HepG2 (cell line): Measurements from ENCODE around the gene MYRIP. TPM values are rescaled to one million over a fixed set of nuclear protein-coding genes. Genes with fewer than 3 reads are reported as not detected.
A peak's percentile ranks its signal among the peaks of the same experiment; 100 is the strongest.

Source experiments
- ARID2 ChIP-seq: sonication (generic); formaldehyde crosslinking; IDR thresholded peaks from 2 replicates; pipeline ENCODE4 v1.8.1; 2022; ENCODE audit warnings: mild to moderate bottlenecking, missing genetic modification reagents, borderline replicate concordance
- ATAD3A ChIP-seq: sonication (generic); formaldehyde crosslinking; IDR thresholded peaks from 2 replicates; pipeline ENCODE4 v1.4.0; 2020; ENCODE audit warnings: missing genetic modification reagents
- EED ChIP-seq: sonication (generic); formaldehyde crosslinking; IDR thresholded peaks from 2 replicates; pipeline ENCODE4 v1.5.0; 2020; ENCODE audit warnings: mild to moderate bottlenecking, missing genetic modification reagents
- LCORL ChIP-seq, 2 experiments: fragments of 450-650 bp in 1 of 2; sonication (generic) in 1 of 2; formaldehyde crosslinking in 1 of 2; IDR thresholded peaks; 2 replicates each; pipeline versions ENCODE4 v1.5.0 to v1.6.1; 2017 to 2020; ENCODE audit warnings: antibody characterized with exemption in 1 of 2, missing genetic modification reagents in 1 of 2
- MXI1 ChIP-seq: IDR thresholded peaks from 3 replicates; pipeline ENCODE4 v1.6.1; 2012; ENCODE audit warnings: low read depth, low read length, inconsistent platforms, borderline replicate concordance
- NCOA2 ChIP-seq: sonication (generic); formaldehyde crosslinking; IDR thresholded peaks from 2 replicates; pipeline ENCODE4 v1.8.0; 2022; ENCODE audit warnings: inconsistent platforms
- NFATC3 ChIP-seq: sonication (generic); formaldehyde crosslinking; IDR thresholded peaks from 2 replicates; pipeline ENCODE4 v1.5.1; 2020; ENCODE audit warnings: mild to moderate bottlenecking, missing genetic modification reagents
- NFRKB ChIP-seq: fragments of 450-650 bp; IDR thresholded peaks from 2 replicates; pipeline ENCODE4 v1.6.1; 2017
- ZFYVE20 ChIP-seq: sonication (generic); formaldehyde crosslinking; IDR thresholded peaks from 2 replicates; pipeline ENCODE4 v1.8.0; 2023; ENCODE audit warnings: low read depth, mild to moderate bottlenecking, moderate library complexity, missing genetic modification reagents, borderline replicate concordance
- ZMAT3 ChIP-seq: sonication (generic); formaldehyde crosslinking; conservative IDR thresholded peaks from 2 replicates; pipeline ENCODE4 v1.7.0; 2021; ENCODE audit warnings: missing genetic modification reagents
- ZNF121 ChIP-seq: sonication (generic); formaldehyde crosslinking; IDR thresholded peaks from 2 replicates; pipeline ENCODE4 v1.5.0; 2020; ENCODE audit warnings: mild to moderate bottlenecking, missing genetic modification reagents
- ZNF441 ChIP-seq: sonication (generic); formaldehyde crosslinking; IDR thresholded peaks from 2 replicates; pipeline ENCODE4 v1.7.0; 2021; ENCODE audit warnings: missing genetic modification reagents, borderline replicate concordance
- ZNF678 ChIP-seq: sonication (generic); formaldehyde crosslinking; IDR thresholded peaks from 2 replicates; pipeline ENCODE4 v1.4.0; 2020; ENCODE audit warnings: mild to moderate bottlenecking, missing genetic modification reagents
- ZNF878 ChIP-seq: sonication (generic); formaldehyde crosslinking; IDR thresholded peaks from 2 replicates; pipeline ENCODE4 v1.8.1; 2023; ENCODE audit warnings: mild to moderate bottlenecking, missing genetic modification reagents, moderate library complexity
- ZNF879 ChIP-seq: sonication (generic); formaldehyde crosslinking; IDR thresholded peaks from 2 replicates; pipeline ENCODE4 v1.8.1; 2023; ENCODE audit warnings: missing genetic modification reagents
- polyA plus RNA-seq, 8 experiments: library from polyadenylated mRNA; depleted of rRNA in 3 of 8; stranded (reverse) in 7 of 8; unstranded in 1 of 8; fragments of >200 nt; fragmentation: Illumina TruSeq in 4 of 8; extraction: Trizol in 4 of 8; gene quantifications; 2 replicates each; pipeline versions ENCODE4 v1.2.1 to v1.2.3, GENCODE V29; 2011 to 2016; ENCODE audit warnings: low read depth in 4 of 8, missing spikeins in 1 of 8, mixed read lengths in 1 of 8; ENCODE audit not compliant: insufficient read depth in 1 of 8
- total RNA-seq, 5 experiments: library from RNA; depleted of rRNA; stranded (reverse); fragments of >200 nt; fragmentation: Illumina TruSeq; extraction: Trizol; gene quantifications; 2 replicates each; pipeline ENCODE4 v1.2.3, GENCODE V29; 2016; ENCODE audit warnings: low read depth in 1 of 5
- TF ChIP-seq, protein P1 (sequence below): sonication (generic); formaldehyde crosslinking; IDR thresholded peaks from 2 replicates; pipeline ENCODE4 v1.4.0; 2020; ENCODE audit warnings: missing genetic modification reagents, borderline replicate concordance
- TF ChIP-seq, protein P2 (sequence below): sonication (generic); formaldehyde crosslinking; IDR thresholded peaks from 2 replicates; pipeline ENCODE4 v1.8.1; 2023; ENCODE audit warnings: mild to moderate bottlenecking, inconsistent platforms, moderate library complexity, missing genetic modification reagents, borderline replicate concordance
- TF ChIP-seq, protein P3 (sequence below): sonication (generic); formaldehyde crosslinking; IDR thresholded peaks from 2 replicates; pipeline ENCODE4 v1.8.1; 2023; ENCODE audit warnings: mild to moderate bottlenecking, missing genetic modification reagents
- TF ChIP-seq, protein P4 (sequence below): sonication (generic); formaldehyde crosslinking; IDR thresholded peaks from 2 replicates; pipeline ENCODE4 v1.9.0; 2021; ENCODE audit warnings: missing genetic modification reagents, mild to moderate bottlenecking, borderline replicate concordance
- TF ChIP-seq, protein P5 (sequence below): sonication (generic); formaldehyde crosslinking; IDR thresholded peaks from 2 replicates; pipeline ENCODE4 v1.9.0; 2021; ENCODE audit warnings: missing genetic modification reagents, mild to moderate bottlenecking, borderline replicate concordance

Gene MYRIP
- total and polyA plus RNA-seq, 2 of the 13 experiments (the other 11 are each of a cell fraction or from before 2014, with no cell fraction given), result 0.64 to 0.84 TPM

DNA sequence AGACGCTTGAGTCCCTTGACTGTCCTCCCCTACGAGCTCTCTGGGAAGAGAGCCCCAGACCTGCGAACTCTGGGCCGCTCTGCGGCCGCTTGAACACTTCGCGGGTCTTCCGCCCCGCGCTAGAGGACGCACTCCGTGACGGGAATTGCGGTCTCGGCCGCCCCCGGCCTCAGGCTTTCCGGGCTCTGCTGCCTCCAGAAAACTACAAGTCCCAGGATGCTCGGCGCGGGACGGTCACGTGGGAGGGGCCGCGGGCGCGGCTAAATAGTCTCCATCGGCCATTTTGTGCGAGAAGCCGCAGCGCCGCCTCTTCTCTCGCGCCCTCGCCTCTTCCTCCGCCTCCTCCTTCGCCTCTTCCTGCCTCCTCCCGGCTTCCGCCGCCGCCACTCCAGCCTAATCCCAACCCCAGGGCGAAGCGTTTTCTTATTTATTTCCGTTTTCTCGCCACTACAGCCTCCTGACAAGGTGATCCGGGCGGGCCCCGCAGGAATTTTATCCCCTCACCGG is 500.1 kb downstream of the MYRIP start, which contains the start of gene EIF1B (continued):
- TF ChIP-seq, protein P1, sequence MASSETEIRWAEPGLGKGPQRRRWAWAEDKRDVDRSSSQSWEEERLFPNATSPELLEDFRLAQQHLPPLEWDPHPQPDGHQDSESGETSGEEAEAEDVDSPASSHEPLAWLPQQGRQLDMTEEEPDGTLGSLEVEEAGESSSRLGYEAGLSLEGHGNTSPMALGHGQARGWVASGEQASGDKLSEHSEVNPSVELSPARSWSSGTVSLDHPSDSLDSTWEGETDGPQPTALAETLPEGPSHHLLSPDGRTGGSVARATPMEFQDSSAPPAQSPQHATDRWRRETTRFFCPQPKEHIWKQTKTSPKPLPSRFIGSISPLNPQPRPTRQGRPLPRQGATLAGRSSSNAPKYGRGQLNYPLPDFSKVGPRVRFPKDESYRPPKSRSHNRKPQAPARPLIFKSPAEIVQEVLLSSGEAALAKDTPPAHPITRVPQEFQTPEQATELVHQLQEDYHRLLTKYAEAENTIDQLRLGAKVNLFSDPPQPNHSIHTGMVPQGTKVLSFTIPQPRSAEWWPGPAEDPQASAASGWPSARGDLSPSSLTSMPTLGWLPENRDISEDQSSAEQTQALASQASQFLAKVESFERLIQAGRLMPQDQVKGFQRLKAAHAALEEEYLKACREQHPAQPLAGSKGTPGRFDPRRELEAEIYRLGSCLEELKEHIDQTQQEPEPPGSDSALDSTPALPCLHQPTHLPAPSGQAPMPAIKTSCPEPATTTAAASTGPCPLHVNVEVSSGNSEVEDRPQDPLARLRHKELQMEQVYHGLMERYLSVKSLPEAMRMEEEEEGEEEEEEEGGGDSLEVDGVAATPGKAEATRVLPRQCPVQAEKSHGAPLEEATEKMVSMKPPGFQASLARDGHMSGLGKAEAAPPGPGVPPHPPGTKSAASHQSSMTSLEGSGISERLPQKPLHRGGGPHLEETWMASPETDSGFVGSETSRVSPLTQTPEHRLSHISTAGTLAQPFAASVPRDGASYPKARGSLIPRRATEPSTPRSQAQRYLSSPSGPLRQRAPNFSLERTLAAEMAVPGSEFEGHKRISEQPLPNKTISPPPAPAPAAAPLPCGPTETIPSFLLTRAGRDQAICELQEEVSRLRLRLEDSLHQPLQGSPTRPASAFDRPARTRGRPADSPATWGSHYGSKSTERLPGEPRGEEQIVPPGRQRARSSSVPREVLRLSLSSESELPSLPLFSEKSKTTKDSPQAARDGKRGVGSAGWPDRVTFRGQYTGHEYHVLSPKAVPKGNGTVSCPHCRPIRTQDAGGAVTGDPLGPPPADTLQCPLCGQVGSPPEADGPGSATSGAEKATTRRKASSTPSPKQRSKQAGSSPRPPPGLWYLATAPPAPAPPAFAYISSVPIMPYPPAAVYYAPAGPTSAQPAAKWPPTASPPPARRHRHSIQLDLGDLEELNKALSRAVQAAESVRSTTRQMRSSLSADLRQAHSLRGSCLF (CRISPR knock-in tag), result no peak
- TF ChIP-seq ZNF879, result no peak
- no peak for TF ChIP-seq ARID2 (CRISPR knock-in tag)
- TF ChIP-seq ZFYVE20 (CRISPR knock-in tag), result no peak
- peak; percentile 19; the same call in 1 of the 2 replicates for TF ChIP-seq NCOA2
- no peak for TF ChIP-seq EED (CRISPR knock-in tag)
- no peak for TF ChIP-seq ZNF878 (CRISPR knock-in tag)
- 0 out of 2 replicates have a peak, but pooled peaks have one; percentile 26 for TF ChIP-seq ZNF121 (CRISPR knock-in tag)
- TF ChIP-seq, protein P2, sequence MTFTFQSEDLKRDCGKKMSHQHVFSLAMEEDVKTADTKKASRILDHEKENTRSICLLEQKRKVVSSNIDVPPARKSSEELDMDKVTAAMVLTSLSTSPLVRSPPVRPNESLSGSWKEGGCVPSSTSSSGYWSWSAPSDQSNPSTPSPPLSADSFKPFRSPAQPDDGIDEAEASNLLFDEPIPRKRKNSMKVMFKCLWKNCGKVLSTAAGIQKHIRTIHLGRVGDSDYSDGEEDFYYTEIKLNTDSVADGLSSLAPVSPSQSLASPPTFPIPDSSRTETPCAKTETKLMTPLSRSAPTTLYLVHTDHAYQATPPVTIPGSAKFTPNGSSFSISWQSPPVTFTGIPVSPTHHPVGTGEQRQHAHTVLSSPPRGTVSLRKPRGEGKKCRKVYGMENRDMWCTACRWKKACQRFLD (CRISPR knock-in tag), result no peak
- no peak for TF ChIP-seq ATAD3A (CRISPR knock-in tag)
- TF ChIP-seq, protein P3, sequence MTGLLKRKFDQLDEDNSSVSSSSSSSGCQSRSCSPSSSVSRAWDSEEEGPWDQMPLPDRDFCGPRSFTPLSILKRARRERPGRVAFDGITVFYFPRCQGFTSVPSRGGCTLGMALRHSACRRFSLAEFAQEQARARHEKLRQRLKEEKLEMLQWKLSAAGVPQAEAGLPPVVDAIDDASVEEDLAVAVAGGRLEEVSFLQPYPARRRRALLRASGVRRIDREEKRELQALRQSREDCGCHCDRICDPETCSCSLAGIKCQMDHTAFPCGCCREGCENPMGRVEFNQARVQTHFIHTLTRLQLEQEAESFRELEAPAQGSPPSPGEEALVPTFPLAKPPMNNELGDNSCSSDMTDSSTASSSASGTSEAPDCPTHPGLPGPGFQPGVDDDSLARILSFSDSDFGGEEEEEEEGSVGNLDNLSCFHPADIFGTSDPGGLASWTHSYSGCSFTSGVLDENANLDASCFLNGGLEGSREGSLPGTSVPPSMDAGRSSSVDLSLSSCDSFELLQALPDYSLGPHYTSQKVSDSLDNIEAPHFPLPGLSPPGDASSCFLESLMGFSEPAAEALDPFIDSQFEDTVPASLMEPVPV (CRISPR knock-in tag), result no peak
- TF ChIP-seq, protein P4, sequence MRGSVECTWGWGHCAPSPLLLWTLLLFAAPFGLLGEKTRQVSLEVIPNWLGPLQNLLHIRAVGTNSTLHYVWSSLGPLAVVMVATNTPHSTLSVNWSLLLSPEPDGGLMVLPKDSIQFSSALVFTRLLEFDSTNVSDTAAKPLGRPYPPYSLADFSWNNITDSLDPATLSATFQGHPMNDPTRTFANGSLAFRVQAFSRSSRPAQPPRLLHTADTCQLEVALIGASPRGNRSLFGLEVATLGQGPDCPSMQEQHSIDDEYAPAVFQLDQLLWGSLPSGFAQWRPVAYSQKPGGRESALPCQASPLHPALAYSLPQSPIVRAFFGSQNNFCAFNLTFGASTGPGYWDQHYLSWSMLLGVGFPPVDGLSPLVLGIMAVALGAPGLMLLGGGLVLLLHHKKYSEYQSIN (CRISPR knock-in tag), result no peak
- TF ChIP-seq ZNF678 (CRISPR knock-in tag), result no peak
- TF ChIP-seq, protein P5, sequence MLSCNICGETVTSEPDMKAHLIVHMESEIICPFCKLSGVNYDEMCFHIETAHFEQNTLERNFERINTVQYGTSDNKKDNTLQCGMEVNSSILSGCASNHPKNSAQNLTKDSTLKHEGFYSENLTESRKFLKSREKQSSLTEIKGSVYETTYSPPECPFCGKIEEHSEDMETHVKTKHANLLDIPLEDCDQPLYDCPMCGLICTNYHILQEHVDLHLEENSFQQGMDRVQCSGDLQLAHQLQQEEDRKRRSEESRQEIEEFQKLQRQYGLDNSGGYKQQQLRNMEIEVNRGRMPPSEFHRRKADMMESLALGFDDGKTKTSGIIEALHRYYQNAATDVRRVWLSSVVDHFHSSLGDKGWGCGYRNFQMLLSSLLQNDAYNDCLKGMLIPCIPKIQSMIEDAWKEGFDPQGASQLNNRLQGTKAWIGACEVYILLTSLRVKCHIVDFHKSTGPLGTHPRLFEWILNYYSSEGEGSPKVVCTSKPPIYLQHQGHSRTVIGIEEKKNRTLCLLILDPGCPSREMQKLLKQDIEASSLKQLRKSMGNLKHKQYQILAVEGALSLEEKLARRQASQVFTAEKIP, result no peak
- no peak for TF ChIP-seq LCORL (IDR thresholded peaks at IDR 0.05)
- TF ChIP-seq LCORL (CRISPR knock-in tag; IDR thresholded peaks at IDR 0.05), result no peak; the same call in 1 of the 2 replicates
- no peak for TF ChIP-seq ZMAT3 (CRISPR knock-in tag)
- no peak for TF ChIP-seq ZNF441 (CRISPR knock-in tag)
- TF ChIP-seq NFATC3 (CRISPR knock-in tag), result no peak
- TF ChIP-seq NFRKB, result no peak
- peak; percentile 56; the same call in 1 of the 3 replicates for TF ChIP-seq MXI1
